Endothelial cell of umbilical vein (primary cell): ENCODE data around the gene SESTD1. TPM values are rescaled to one million over a fixed set of nuclear protein-coding genes. Genes with fewer than 3 reads are reported as not detected.

ENCODE experiments used
- BruUV-seq: library from RNA; stranded (reverse); fragments of 400-500 nt; replicated peaks from 2 replicates; lab custom pipeline; 2021; lab: Mats Ljungman, UMichigan
- CTCF ChIA-PET: fragments of 300-600, 350-600 bp; sonication (Branson Sonifier 250); formaldehyde crosslinking; loops from one replicate; lab custom pipeline; 2021; ENCODE audit warnings: antibody characterized with exemption, inconsistent platforms; lab: Charles Lee
- POLR2A ChIA-PET: fragments of 300-600, 350-600 bp; sonication (Branson Sonifier 250); formaldehyde crosslinking; loops from one replicate; lab custom pipeline; 2021; ENCODE audit warnings: antibody characterized with exemption, inconsistent platforms; lab: Charles Lee
- DNase-seq: peaks from one replicate; pipeline ENCODE4 v3.0.0-alpha.2; 2011; ENCODE audit warnings: low read depth, low spot score
- FAIRE-seq: peaks from 2 replicates; lab custom pipeline; 2011; peaks lifted over from hg19 to GRCh38; lab: Jason Lieb, UNC
- H2AFZ ChIP-seq: 2 replicates; pipeline ENCODE4 v1.6.0; 2012; ENCODE audit warnings: low read depth, low read length, control low read depth, inconsistent platforms
- H3K27ac ChIP-seq: 2 replicates; pipeline ENCODE4 v1.5.1; 2011; ENCODE audit warnings: low read depth, mild to moderate bottlenecking, control low read depth, low read length, moderate library complexity; ENCODE audit not compliant: insufficient read depth
- H3K27me3 ChIP-seq, 2 experiments: 2 replicates each; pipeline versions ENCODE4 v1.6.0 to v1.6.1; 2011; ENCODE audit warnings: low read length in 2 of 2, mixed read lengths in 1 of 2; ENCODE audit not compliant: control insufficient read depth in 2 of 2, insufficient read depth in 2 of 2
- H3K36me3 ChIP-seq, 2 experiments: 2 replicates in 1 of 2; 3 replicates in 1 of 2; pipeline ENCODE4 v1.5.1; 2011; ENCODE audit warnings: low read length in 2 of 2, mild to moderate bottlenecking in 1 of 2, moderate library complexity in 1 of 2; ENCODE audit not compliant: control insufficient read depth in 2 of 2, insufficient read depth in 2 of 2; ENCODE audit errors: extremely low read depth in 1 of 2
- H3K4me1 ChIP-seq: 3 replicates; pipeline ENCODE4 v1.5.1; 2011; ENCODE audit warnings: mild to moderate bottlenecking, low read length; ENCODE audit not compliant: control insufficient read depth, insufficient read depth; ENCODE audit errors: extremely low read depth
- H3K4me2 ChIP-seq: 2 replicates; pipeline ENCODE4 v1.6.1; 2011; ENCODE audit warnings: low read length, control low read depth, mixed read lengths; ENCODE audit not compliant: insufficient read depth
- H3K4me3 ChIP-seq, 3 experiments: fragments of 200-600 bp in 1 of 3; sonication (generic), shearing (Covaris generic) in 1 of 3; replicated peaks in 1 of 3; 2 replicates each; pipeline ENCODE4 v1.5.1; 2011 to 2016; ENCODE audit warnings: control low read depth in 3 of 3, low read length in 3 of 3, mild to moderate bottlenecking in 2 of 3, inconsistent platforms in 1 of 3, low read depth in 1 of 3, moderate library complexity in 1 of 3; ENCODE audit not compliant: insufficient read depth in 1 of 3
- H3K79me2 ChIP-seq: 2 replicates; pipeline ENCODE4 v1.6.0; 2012; ENCODE audit warnings: low read length, inconsistent platforms; ENCODE audit not compliant: control insufficient read depth, insufficient read depth
- H3K9ac ChIP-seq: replicated peaks from 2 replicates; pipeline ENCODE3; 2011; ENCODE audit warnings: low read length, control low read depth; ENCODE audit not compliant: insufficient read depth; ENCODE audit errors: extremely low read depth
- H3K9me1 ChIP-seq: replicated peaks from 3 replicates; pipeline ENCODE4 v1.6.0; 2011; ENCODE audit warnings: mild to moderate bottlenecking, low read length; ENCODE audit not compliant: control insufficient read depth, insufficient read depth; ENCODE audit errors: extremely low read depth
- H3K9me3 ChIP-seq: replicated peaks from 2 replicates; pipeline ENCODE4 v1.5.1; 2012; ENCODE audit warnings: low read length, inconsistent platforms; ENCODE audit not compliant: control insufficient read depth, insufficient read depth
- H4K20me1 ChIP-seq: replicated peaks from 2 replicates; pipeline ENCODE3; 2011; ENCODE audit warnings: mild to moderate bottlenecking, low read length; ENCODE audit not compliant: control insufficient read depth, insufficient read depth; ENCODE audit errors: extremely low read depth
- EZH2 ChIP-seq: IDR thresholded peaks from 2 replicates; pipeline ENCODE4 v1.6.1; 2012; ENCODE audit warnings: borderline replicate concordance, low read depth, mild to moderate bottlenecking, moderate library complexity, low read length, inconsistent platforms; ENCODE audit not compliant: severe bottlenecking
- FOS ChIP-seq: IDR thresholded peaks from 2 replicates; pipeline ENCODE4 v1.6.1; 2011; ENCODE audit warnings: mild to moderate bottlenecking, low read length, moderate library complexity, borderline replicate concordance; ENCODE audit not compliant: insufficient read depth
- GATA2 ChIP-seq: IDR thresholded peaks from 2 replicates; pipeline ENCODE4 v1.7.0; 2011; ENCODE audit warnings: low read depth, mild to moderate bottlenecking, moderate library complexity, mixed read lengths, low read length; ENCODE audit not compliant: insufficient read length, insufficient read depth
- JUN ChIP-seq: IDR thresholded peaks from 2 replicates; pipeline ENCODE4 v1.6.1; 2011; ENCODE audit warnings: borderline replicate concordance, low read depth; ENCODE audit not compliant: insufficient read length, insufficient read depth
- MAX ChIP-seq: IDR thresholded peaks from 2 replicates; pipeline ENCODE4 v1.6.1; 2011; ENCODE audit not compliant: insufficient read depth, insufficient read length
- MYC ChIP-seq: IDR thresholded peaks from one replicate; pipeline ENCODE4 v1.6.1; 2011; ENCODE audit warnings: mild to moderate bottlenecking, low read depth, low read length
- POLR2A ChIP-seq: IDR thresholded peaks from 2 replicates; pipeline ENCODE4 v1.6.1; 2012; ENCODE audit warnings: low read depth, mild to moderate bottlenecking, control low read depth, low read length
- POLR2AphosphoS5 ChIP-seq: IDR thresholded peaks from 2 replicates; pipeline ENCODE4 v1.6.1; 2012; ENCODE audit warnings: low read depth, mild to moderate bottlenecking, control low read depth, low read length, moderate library complexity; ENCODE audit not compliant: insufficient read depth
- dilution Hi-C: fragments of 300-500 bp; cut with MboI; formaldehyde crosslinking; loops from one replicate; pipeline ENCODE4 v1.15.0; 2019; ENCODE audit warnings: low sequenced_read_pairs; ENCODE audit not compliant: extremely low pct_ligation_motif_present
- intact Hi-C: fragments of 100-400 bp; cut with micrococcal nuclease; formaldehyde crosslinking; loops from one replicate; pipeline ENCODE4 v1.10.0; 2022
- polyA plus RNA-seq, 4 experiments: library from polyadenylated mRNA; depleted of rRNA in 3 of 4; stranded (reverse) in 3 of 4; unstranded in 1 of 4; fragments of >200 nt; gene quantifications; 2 replicates each; pipeline versions ENCODE4 v1.2.1 to v1.2.3, GENCODE V29; 2011 to 2012; ENCODE audit warnings: missing spikeins in 1 of 4
- total RNA-seq: library from RNA; stranded (reverse); gene quantifications from 2 replicates; pipeline ENCODE4 v1.2.3, GENCODE V29; 2021
- TF ChIP-seq, protein P1 (sequence below), 2 donors: IDR thresholded peaks; 1 replicate in 1 of 2; 2 replicates in 1 of 2; pipeline ENCODE4 v1.5.1; 2011; ENCODE audit warnings: low read length in 2 of 2, mild to moderate bottlenecking in 2 of 2, moderate library complexity in 2 of 2, control low read depth in 1 of 2, inconsistent platforms in 1 of 2, low read depth in 1 of 2; ENCODE audit not compliant: insufficient read depth in 1 of 2; ENCODE audit errors: extremely low read depth in 1 of 2

Gene SESTD1
- total and polyA plus RNA-seq, 2 donors (not counting 3 experiments of a cell fraction or from before 2014, with no cell fraction given) = 9.8 to 72.4 TPM

- BruUV-seq = no TSS peak
- TF ChIP-seq MAX = no peak
- no peak for TF ChIP-seq MYC
- TF ChIP-seq JUN = no peak
- TF ChIP-seq, protein P1, sequence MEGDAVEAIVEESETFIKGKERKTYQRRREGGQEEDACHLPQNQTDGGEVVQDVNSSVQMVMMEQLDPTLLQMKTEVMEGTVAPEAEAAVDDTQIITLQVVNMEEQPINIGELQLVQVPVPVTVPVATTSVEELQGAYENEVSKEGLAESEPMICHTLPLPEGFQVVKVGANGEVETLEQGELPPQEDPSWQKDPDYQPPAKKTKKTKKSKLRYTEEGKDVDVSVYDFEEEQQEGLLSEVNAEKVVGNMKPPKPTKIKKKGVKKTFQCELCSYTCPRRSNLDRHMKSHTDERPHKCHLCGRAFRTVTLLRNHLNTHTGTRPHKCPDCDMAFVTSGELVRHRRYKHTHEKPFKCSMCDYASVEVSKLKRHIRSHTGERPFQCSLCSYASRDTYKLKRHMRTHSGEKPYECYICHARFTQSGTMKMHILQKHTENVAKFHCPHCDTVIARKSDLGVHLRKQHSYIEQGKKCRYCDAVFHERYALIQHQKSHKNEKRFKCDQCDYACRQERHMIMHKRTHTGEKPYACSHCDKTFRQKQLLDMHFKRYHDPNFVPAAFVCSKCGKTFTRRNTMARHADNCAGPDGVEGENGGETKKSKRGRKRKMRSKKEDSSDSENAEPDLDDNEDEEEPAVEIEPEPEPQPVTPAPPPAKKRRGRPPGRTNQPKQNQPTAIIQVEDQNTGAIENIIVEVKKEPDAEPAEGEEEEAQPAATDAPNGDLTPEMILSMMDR (IDR thresholded peaks at IDR 0.05; ENCODE audit: extremely low read depth in 1 of 2, insufficient read depth in 1 of 2, low read depth in 1 of 2, low read length in 2 of 2) = no peak
- no peak for TF ChIP-seq GATA2
- TF ChIP-seq EZH2 = no peak
- no peak for TF ChIP-seq POLR2AphosphoS5
- TF ChIP-seq POLR2A = no peak
- TF ChIP-seq FOS = no peak
- CTCF ChIA-PET = interaction anchor here (1.2 kb wide), 1 partner anchor 25 kb away, joined by 3 read pairs; no protein-coding TSS in a partner anchor
These were observed 84.9 kb downstream of the SESTD1 start for GRCh38 chr2:179179719-179180118.

More at GRCh38 chr2:179179719-179180118, 84.9 kb downstream of the SESTD1 start:
- H3K27me3 ChIP-seq = no peaks in the 10 kb centered on the region
- peaks cover 4% of the 10 kb centered on the region for H3K79me2 ChIP-seq
- POLR2A ChIA-PET = no interaction called here
- DNase-seq (no peak), FAIRE-seq (no peak)
- peaks cover 2 to 5% of the 10 kb centered on the region in 2 experiments for H3K36me3 ChIP-seq
- no peak overlapping the region for H3K4me3 ChIP-seq
- no peak overlapping the region for H3K9ac ChIP-seq
- dilution Hi-C loops (no loop called here), intact Hi-C loops (no loop called here)
- no peaks in the 10 kb centered on the region for H3K4me1 ChIP-seq
- no peaks in the 10 kb centered on the region for H3K9me3 ChIP-seq
- no peak overlapping the region for H3K4me2 ChIP-seq
- no peaks in the 10 kb centered on the region for H3K9me1 ChIP-seq
- no peaks in the 10 kb centered on the region for H4K20me1 ChIP-seq
- no peak overlapping the region for H2AFZ ChIP-seq
- H3K27ac ChIP-seq = no peak overlapping the region
